CD4-positive, alpha-beta memory T cell (primary cell): ENCODE results near the gene ADAM23. TPM values are rescaled to one million over a fixed set of nuclear protein-coding genes. Genes with fewer than 3 reads are reported as not detected.
"Not testable (repeated sequence)": the region's sequence is repeated elsewhere in the genome, so short reads cannot be mapped to it uniquely, and the experiment has no call there.

Experiments
- CTCF ChIA-PET: fragments of 350-600 bp; sonication (Branson Sonifier 250); formaldehyde crosslinking; loops from one replicate; lab custom pipeline; 2021; ENCODE audit warnings: inconsistent platforms; ENCODE audit not compliant: partially characterized antibody; lab: Charles Lee
- POLR2A ChIA-PET: fragments of 350-600 bp; sonication (Branson Sonifier 250); formaldehyde crosslinking; loops from one replicate; lab custom pipeline; 2021; ENCODE audit not compliant: partially characterized antibody; lab: Charles Lee
- DNase-seq, 5 donors: peaks; one replicate each; pipeline versions ENCODE4 v3.0.0 to v3.0.0-alpha.2; 2020 to 2022; ENCODE audit warnings: mixed read lengths in 1 of 5
- H3K27ac ChIP-seq: one replicate; pipeline ENCODE4 v1.7.0; 2013; ENCODE audit warnings: low read depth, low read length
- H3K27me3 ChIP-seq: 2 replicates; pipeline ENCODE4 v1.7.0; 2013; ENCODE audit warnings: mild to moderate bottlenecking, low read length, moderate library complexity; ENCODE audit not compliant: insufficient read depth
- H3K36me3 ChIP-seq: 2 replicates; pipeline ENCODE4 v1.7.0; 2013; ENCODE audit warnings: mild to moderate bottlenecking, low read length, moderate library complexity; ENCODE audit not compliant: insufficient read depth
- H3K4me1 ChIP-seq: 2 replicates; pipeline ENCODE4 v1.7.0; 2013; ENCODE audit warnings: mild to moderate bottlenecking, low read length, moderate library complexity; ENCODE audit not compliant: insufficient read depth
- H3K4me3 ChIP-seq, 2 donors: one replicate each; pipeline ENCODE4 v1.7.0; 2013; ENCODE audit warnings: low read length in 2 of 2, mild to moderate bottlenecking in 1 of 2
- H3K9me3 ChIP-seq, 2 donors: one replicate each; pipeline ENCODE4 v1.7.0; 2013; ENCODE audit warnings: low read length in 2 of 2, control low read depth in 1 of 2; ENCODE audit not compliant: control insufficient read depth in 1 of 2
- H3K27ac Mint-ChIP-seq, 7 donors: one replicate each; pipeline ENCODE4 v1.8.0; 2020 to 2021; ENCODE audit warnings: mixed read lengths in 7 of 7, mild to moderate bottlenecking in 6 of 7, inconsistent platforms in 3 of 7, moderate library complexity in 3 of 7
- H3K27me3 Mint-ChIP-seq, 2 donors: one replicate each; pipeline ENCODE4 v1.8.0; 2020 to 2021; ENCODE audit warnings: mixed read lengths in 2 of 2
- H3K36me3 Mint-ChIP-seq, 2 donors: one replicate each; pipeline ENCODE4 v1.8.0; 2020 to 2021; ENCODE audit warnings: mixed read lengths in 2 of 2, inconsistent platforms in 1 of 2, mild to moderate bottlenecking in 1 of 2
- H3K4me1 Mint-ChIP-seq, 4 donors: one replicate each; pipeline ENCODE4 v1.8.0; 2020 to 2021; ENCODE audit warnings: mixed read lengths in 4 of 4, mild to moderate bottlenecking in 1 of 4
- H3K4me3 Mint-ChIP-seq, 8 donors: one replicate each; pipeline ENCODE4 v1.8.0; 2020 to 2021; ENCODE audit warnings: mixed read lengths in 8 of 8, mild to moderate bottlenecking in 7 of 8, moderate library complexity in 6 of 8, inconsistent platforms in 3 of 8
- H3K9me3 Mint-ChIP-seq, 8 donors: one replicate each; pipeline ENCODE4 v1.8.0; 2020 to 2021; ENCODE audit warnings: mixed read lengths in 8 of 8, mild to moderate bottlenecking in 5 of 8, inconsistent platforms in 3 of 8, moderate library complexity in 1 of 8
- intact Hi-C: fragments of 100-400 bp; cut with micrococcal nuclease; formaldehyde crosslinking; loops from one replicate; pipeline ENCODE4 v1.15.1; 2023
- polyA plus RNA-seq, 2 donors: library from polyadenylated mRNA; unstranded; fragments of 300-500 nt; fragmentation: Illumina TruSeq; gene quantifications; one replicate each; pipeline ENCODE4 v1.2.3, GENCODE V29; 2021
- total RNA-seq, 2 experiments: library from RNA; stranded (reverse); gene quantifications; one replicate each; pipeline ENCODE4 v1.2.3, GENCODE V29; 2021

ADAM23 gene, protein sequence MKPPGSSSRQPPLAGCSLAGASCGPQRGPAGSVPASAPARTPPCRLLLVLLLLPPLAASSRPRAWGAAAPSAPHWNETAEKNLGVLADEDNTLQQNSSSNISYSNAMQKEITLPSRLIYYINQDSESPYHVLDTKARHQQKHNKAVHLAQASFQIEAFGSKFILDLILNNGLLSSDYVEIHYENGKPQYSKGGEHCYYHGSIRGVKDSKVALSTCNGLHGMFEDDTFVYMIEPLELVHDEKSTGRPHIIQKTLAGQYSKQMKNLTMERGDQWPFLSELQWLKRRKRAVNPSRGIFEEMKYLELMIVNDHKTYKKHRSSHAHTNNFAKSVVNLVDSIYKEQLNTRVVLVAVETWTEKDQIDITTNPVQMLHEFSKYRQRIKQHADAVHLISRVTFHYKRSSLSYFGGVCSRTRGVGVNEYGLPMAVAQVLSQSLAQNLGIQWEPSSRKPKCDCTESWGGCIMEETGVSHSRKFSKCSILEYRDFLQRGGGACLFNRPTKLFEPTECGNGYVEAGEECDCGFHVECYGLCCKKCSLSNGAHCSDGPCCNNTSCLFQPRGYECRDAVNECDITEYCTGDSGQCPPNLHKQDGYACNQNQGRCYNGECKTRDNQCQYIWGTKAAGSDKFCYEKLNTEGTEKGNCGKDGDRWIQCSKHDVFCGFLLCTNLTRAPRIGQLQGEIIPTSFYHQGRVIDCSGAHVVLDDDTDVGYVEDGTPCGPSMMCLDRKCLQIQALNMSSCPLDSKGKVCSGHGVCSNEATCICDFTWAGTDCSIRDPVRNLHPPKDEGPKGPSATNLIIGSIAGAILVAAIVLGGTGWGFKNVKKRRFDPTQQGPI
- 10 to 100 TPM; 28.1 to 31.3 TPM for total RNA-seq
- polyA plus RNA-seq, result 1 to 10 TPM; 2.9 to 8.8 TPM

DNA sequence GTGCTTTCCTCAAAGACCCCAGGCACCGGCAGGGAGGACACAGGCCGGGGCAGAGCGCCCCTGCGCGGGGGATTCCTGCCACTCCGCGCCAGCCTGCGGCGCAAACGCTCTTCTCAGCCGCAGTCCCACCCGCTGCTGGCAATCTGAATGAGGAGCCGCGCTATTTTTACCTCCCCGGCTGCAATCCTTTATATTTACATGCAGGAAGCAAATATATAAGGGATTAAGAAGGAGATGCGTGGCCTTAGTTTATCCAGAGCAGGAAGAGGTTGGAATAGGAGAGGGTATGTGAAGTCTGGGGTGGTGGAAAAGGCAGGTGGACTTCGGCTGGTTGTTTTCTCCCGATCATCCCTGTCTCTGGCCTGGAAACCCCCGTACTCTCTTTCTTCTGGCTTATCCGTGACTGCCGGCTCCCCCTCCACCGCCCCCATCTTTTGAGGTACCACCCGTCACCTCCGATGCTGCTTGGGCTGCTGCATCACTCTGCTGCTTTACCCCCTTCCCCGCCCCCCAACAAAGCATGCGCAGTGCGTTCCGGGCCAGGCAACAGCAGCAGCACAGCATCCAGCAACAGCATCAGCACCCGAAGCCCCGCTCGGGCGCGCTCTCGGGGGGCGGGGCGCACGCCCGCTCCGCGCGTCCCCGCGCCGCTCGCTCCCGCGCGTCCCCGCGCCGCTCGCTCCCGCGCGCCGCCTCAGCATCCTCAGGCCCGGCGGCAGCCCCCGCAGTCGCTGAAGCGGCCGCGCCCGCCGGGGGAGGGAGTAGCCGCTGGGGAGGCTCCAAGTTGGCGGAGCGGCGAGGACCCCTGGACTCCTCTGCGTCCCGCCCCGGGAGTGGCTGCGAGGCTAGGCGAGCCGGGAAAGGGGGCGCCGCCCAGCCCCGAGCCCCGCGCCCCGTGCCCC is at the start of gene ADAM23:
Gene ADAM23 (plus strand): TSS at position 700 of the 902 bp plus-strand sequence. CDS start 335 bp downstream, outside the sequence.
- peak within 1 kb of the TSS in 1 of 2 donors; percentile 36 for H3K4me3 ChIP-seq

DNA sequence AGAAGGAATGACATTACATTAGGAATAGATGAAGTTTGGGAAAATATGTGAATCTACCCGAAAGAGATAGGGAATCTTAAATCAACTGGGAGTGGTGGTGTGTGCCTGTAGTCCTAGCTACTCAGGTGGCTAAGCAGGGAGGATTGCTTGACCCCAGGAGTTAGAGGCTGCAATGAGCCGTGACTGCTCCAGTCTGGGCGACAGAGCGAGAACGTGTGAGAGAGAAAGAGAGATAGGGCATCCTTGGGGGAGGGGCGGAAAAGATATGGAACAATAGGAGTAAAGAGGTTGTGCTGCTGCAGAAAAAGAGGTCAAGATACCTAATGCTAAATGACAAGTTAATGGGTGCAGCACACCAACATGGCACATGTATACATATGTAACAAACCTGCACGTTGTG is 47.1 kb upstream of the ADAM23 start:
- Histone ChIP-seq H3K4me3 (no peak overlapping the region), H3K27ac (no peak overlapping the region), H3K9me3 (no peaks in the 10 kb centered on the region), H3K27me3 (no peaks in the 10 kb centered on the region), H3K4me1 (no peaks in the 10 kb centered on the region), H3K36me3 (no peaks in the 10 kb centered on the region)
- Mint-ChIP-seq H3K4me1 (peaks cover 0 to 4% (median 0%) of the 10 kb centered on the region in 4 donors), H3K27me3 (no peaks in the 10 kb centered on the region), H3K27ac (no peak overlapping the region), H3K36me3 (no peaks in the 10 kb centered on the region), H3K4me3 (no peak overlapping the region), H3K9me3 (peaks cover 0 to 17% (median 7%) of the 10 kb centered on the region in 8 donors)
- intact Hi-C loops, result loop anchor here (10.0 kb wide), 1 partner anchor 299 kb away; no protein-coding TSS in a partner anchor
- no peak for DNase-seq
- CTCF ChIA-PET, result interaction anchor here (7.7 kb wide), 1 partner anchor 162 kb away, joined by 72 read pairs; no protein-coding TSS in a partner anchor
- POLR2A ChIA-PET, result no interaction called here

More for the DNA sequence above, at the start of gene ADAM23:
- ChIA-PET CTCF (no interaction called here), POLR2A (interaction anchor here (1.5 kb wide), 1 partner anchor 100 kb away, joined by 3 read pairs; no protein-coding TSS in a partner anchor)
- no peaks in the 10 kb centered on the region for H3K36me3 Mint-ChIP-seq
- Histone ChIP-seq H3K27ac (no peak within 1 kb of the TSS), H3K27me3 (peaks cover 10% of the 10 kb centered on the region), H3K36me3 (no peaks in the 10 kb centered on the region), H3K9me3 (no peaks in the 10 kb centered on the region), H3K4me1 (peaks cover 13% of the 10 kb centered on the region)
- intact Hi-C loops, result loop anchor here (2.0 to 10.0 kb wide), 2 partner anchors 88 to 278 kb away; no protein-coding TSS in a partner anchor
- no peaks in the 10 kb centered on the region for H3K9me3 Mint-ChIP-seq
- peak; percentile 47 to 79 (median 54) for DNase-seq
- peak within 1 kb of the TSS in 5 of 7 donors; percentile 37 to 87 (median 76) for H3K27ac Mint-ChIP-seq
- H3K4me3 Mint-ChIP-seq, result peak within 1 kb of the TSS; percentile 76 to 93 (median 88)
- peaks cover 40 to 50% of the 10 kb centered on the region in 2 donors for H3K27me3 Mint-ChIP-seq
- peaks cover 9 to 28% (median 15%) of the 10 kb centered on the region in 4 donors for H3K4me1 Mint-ChIP-seq

DNA sequence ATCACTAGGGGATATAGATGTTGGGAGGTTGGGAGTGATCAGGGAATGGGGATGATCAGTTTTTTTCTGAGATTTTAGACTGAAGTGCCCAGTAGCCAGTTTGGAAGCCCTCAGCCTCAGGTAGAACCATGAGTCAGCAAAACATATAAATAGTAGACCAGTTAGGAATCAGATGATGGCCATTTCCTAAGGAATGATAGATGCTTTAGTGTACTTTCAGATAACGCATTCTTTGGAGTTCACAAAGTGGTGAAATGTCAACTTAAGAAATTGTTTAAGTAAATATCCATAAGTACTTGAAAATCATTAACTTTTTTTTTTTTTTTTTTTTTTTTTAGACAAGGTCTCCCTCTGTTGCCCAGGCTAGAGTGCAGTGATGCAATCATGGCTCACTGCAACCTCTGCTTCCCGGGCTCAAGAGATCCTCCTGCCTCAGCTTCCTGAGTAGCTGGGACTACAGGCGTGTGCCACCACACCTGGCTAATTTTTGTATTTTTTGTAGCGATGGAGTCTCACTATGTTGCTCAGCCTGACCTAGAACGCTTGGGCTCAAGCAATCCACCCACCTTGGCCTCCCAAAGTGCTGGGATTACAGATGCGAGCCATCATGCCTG is 40.3 kb upstream of the ADAM23 start:
- H3K36me3 Mint-ChIP-seq, H3K4me3 ChIP-seq, H3K27me3 ChIP-seq, H3K4me1 ChIP-seq, H3K27me3 Mint-ChIP-seq, CTCF ChIA-PET, H3K9me3 ChIP-seq, POLR2A ChIA-PET, H3K27ac Mint-ChIP-seq, H3K9me3 Mint-ChIP-seq, intact Hi-C loops, H3K4me1 Mint-ChIP-seq, H3K4me3 Mint-ChIP-seq, H3K36me3 ChIP-seq, H3K27ac ChIP-seq, DNase-seq: not testable (repeated sequence)

DNA sequence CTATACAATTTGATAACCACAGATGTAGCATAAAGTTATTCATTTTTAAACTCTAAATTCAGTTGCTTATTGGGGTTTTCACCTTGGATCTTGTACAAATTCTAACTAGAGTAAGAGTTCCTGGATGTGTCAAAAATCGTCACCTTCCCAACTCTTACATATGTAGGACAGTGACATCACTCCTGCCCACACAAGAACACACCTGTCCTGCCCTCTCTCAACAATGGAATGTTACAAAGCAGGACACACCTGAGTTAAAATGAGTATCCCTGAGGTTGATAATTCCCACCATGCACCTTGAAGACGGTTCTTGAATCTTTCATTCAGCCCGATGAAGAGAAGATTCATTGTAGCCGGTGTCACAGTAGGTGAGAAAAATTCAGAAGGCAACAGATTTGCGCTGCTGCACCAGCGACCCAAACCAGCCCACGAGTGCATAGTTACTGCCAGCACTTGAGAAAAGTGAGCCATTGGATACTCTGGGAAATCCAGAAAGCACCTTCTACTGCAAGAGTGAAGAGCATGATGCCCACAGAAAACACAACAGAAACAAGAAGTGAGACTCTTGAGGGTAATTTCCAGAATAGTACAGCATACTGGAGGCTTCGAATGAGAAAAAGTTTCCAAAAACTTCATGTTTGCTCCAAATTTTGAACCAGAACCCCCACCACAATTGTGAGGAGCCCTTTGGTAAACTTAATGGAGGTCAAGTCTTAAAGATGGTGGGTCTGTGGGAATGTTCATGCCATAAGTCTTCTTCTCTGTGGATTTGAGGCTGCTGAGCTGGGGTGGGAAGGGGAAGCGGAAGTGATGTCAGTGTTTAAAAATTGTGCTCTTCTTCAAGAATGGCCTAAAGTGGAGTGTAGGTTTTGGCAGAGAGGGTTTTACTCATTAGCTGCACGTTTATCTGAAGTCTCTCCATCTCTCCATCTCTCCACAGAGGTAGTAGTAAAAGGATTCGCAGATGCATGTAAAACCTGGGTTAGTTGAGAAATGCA is 34.7 kb upstream of the ADAM23 start:
- Mint-ChIP-seq H3K4me3 (no peak overlapping the region), H3K4me1 (no peaks in the 10 kb centered on the region)

DNA sequence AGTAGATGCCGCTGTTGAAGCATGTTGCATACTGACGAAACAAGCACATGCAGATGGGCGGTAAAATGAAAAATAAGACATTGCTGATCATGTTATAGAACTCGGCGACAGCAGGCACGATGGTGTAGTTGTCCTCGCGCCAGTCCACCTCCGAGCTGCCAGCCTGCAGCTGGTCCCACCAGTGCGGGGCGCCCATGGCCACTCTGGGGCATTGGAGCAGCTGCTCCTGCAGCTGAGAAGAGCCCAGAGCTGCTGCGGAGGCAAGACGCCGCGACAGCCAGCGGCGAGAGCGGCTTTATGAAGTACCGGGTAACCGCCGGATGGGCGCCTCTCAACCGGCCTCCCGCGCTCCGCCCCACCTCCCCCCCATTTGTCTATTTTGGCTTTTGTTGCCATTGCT is 32.6 kb upstream of the ADAM23 start:
- no peak for DNase-seq
- Histone ChIP-seq H3K27me3 (no peaks in the 10 kb centered on the region), H3K27ac (no peak overlapping the region), H3K9me3 (no peaks in the 10 kb centered on the region), H3K36me3 (no peaks in the 10 kb centered on the region), H3K4me3 (no peak overlapping the region), H3K4me1 (no peaks in the 10 kb centered on the region)
- ChIA-PET POLR2A (no interaction called here), CTCF (no interaction called here)
- Mint-ChIP-seq H3K4me1 (no peaks in the 10 kb centered on the region), H3K27ac (no peak overlapping the region), H3K36me3 (no peaks in the 10 kb centered on the region), H3K4me3 (no peak overlapping the region), H3K27me3 (peaks cover 5 to 8% of the 10 kb centered on the region in 2 donors), H3K9me3 (peaks cover 0 to 11% (median under 1%) of the 10 kb centered on the region in 8 donors)
- intact Hi-C loops, result no loop called here

More for the DNA sequence above, 34.7 kb upstream of the ADAM23 start:
- no peaks in the 10 kb centered on the region for H3K27me3 ChIP-seq
- no peaks in the 10 kb centered on the region for H3K36me3 Mint-ChIP-seq
- H3K27ac Mint-ChIP-seq, result no peak overlapping the region
- no peaks in the 10 kb centered on the region for H3K36me3 ChIP-seq
- H3K9me3 ChIP-seq, result no peaks in the 10 kb centered on the region
- peaks cover 2 to 5% of the 10 kb centered on the region in 2 donors for H3K27me3 Mint-ChIP-seq
- ChIA-PET CTCF (no interaction called here), POLR2A (no interaction called here)
- DNase-seq, result no peak
- no peak overlapping the region for H3K27ac ChIP-seq
- H3K4me3 ChIP-seq, result no peak overlapping the region
- H3K4me1 ChIP-seq, result no peaks in the 10 kb centered on the region
- H3K9me3 Mint-ChIP-seq, result peaks cover 0 to 12% (median under 1%) of the 10 kb centered on the region in 8 donors
- intact Hi-C loops, result no loop called here
